Hair follicular keratinocyte (primary cell): ENCODE measurements around the gene KCTD17. TPM values are rescaled to one million over a fixed set of nuclear protein-coding genes. Genes with fewer than 3 reads are reported as not detected.

ENCODE experiments used
- total RNA-seq: library from RNA; depleted of rRNA; stranded (reverse); fragments of >200 nt; gene quantifications from 2 replicates; pipeline ENCODE4 v1.2.3, GENCODE V29; 2015

The KCTD17 gene
- 19.0 and 22.7 TPM in 2 replicates for total RNA-seq

GRCh38 chr22:37051391-37052385 lies at the start of gene KCTD17:
Gene KCTD17, plus strand, starts transcription at chr22:37051742. Its CDS starts 19 bp downstream, at chr22:37051761.

GRCh38 chr22:37019309-37020191 lies 32.0 kb upstream of the KCTD17 start, which contains the start of the genes MPST and TST:
Gene MPST, plus strand, starts transcription at chr22:37019742. Its CDS starts 95 bp downstream, at chr22:37019837.
Gene TST, minus strand, starts transcription at chr22:37019447. Its CDS starts 715 bp downstream, at chr22:37018732.

GRCh38 chr22:37109242-37109917 lies 57.8 kb downstream of the KCTD17 start, which contains the start of gene TMPRSS6:
Gene TMPRSS6, minus strand, starts transcription at chr22:37109713. Its CDS starts 6,296 bp downstream, at chr22:37103417.

Other genes with a start within 250 kb of the KCTD17 start
- not detected in 2 replicates for gene PVALB, start 234.7 kb upstream of the KCTD17 start, total RNA-seq
- 0.76 TPM in 1 of 2 replicates, not detected in the other for gene NCF4, start 190.7 kb upstream of the KCTD17 start, total RNA-seq
- not detected in 2 replicates for gene CSF2RB, start 138.1 kb upstream of the KCTD17 start, total RNA-seq
- gene TST, start 32.3 kb upstream of the KCTD17 start, total RNA-seq: 39.5 and 42.4 TPM in 2 replicates
- 203 and 213 TPM in 2 replicates for gene MPST, start 32.0 kb upstream of the KCTD17 start, total RNA-seq
- gene TMPRSS6, start 58.0 kb downstream of the KCTD17 start, total RNA-seq: not detected in 2 replicates
- gene IL2RB, start 98.2 kb downstream of the KCTD17 start, total RNA-seq: 0.08 and 1.9 TPM in 2 replicates
- gene C1QTNF6, start 136.5 kb downstream of the KCTD17 start, total RNA-seq: 7.8 and 9.9 TPM in 2 replicates
- gene SSTR3, start 160.7 kb downstream of the KCTD17 start, total RNA-seq: not detected in 2 replicates
- 153 and 181 TPM in 2 replicates for gene RAC2, start 192.5 kb downstream of the KCTD17 start, total RNA-seq
- 0.08 TPM in 1 of 2 replicates, not detected in the other for gene CYTH4, start 230.8 kb downstream of the KCTD17 start, total RNA-seq